HepG2 (cell line): ENCODE measurements around the gene SAPCD2. TPM values are rescaled to one million over a fixed set of nuclear protein-coding genes. Genes with fewer than 3 reads are reported as not detected.

Experiments used
- ELK4 ChIP-seq: sonication (generic); formaldehyde crosslinking; IDR thresholded peaks from 2 replicates; pipeline ENCODE4 v1.9.0; 2021; ENCODE audit warnings: missing genetic modification reagents, borderline replicate concordance
- EP300 ChIP-seq, 3 experiments: sonication (generic) in 1 of 3; formaldehyde crosslinking in 1 of 3; IDR thresholded peaks; 2 replicates each; pipeline versions ENCODE4 v1.5.1 to v1.6.1; 2011 to 2020; ENCODE audit warnings: low read depth in 2 of 3, low read length in 2 of 3, borderline replicate concordance in 1 of 3, improper control_type of control experiment in 1 of 3, mild to moderate bottlenecking in 1 of 3, missing genetic modification reagents in 1 of 3, moderate library complexity in 1 of 3
- FOXK2 ChIP-seq: fragments of 450-650 bp; IDR thresholded peaks from 2 replicates; pipeline ENCODE4 v1.6.1; 2016
- HES4 ChIP-seq: sonication (generic); formaldehyde crosslinking; IDR thresholded peaks from 2 replicates; pipeline ENCODE4 v1.9.0; 2021; ENCODE audit warnings: mild to moderate bottlenecking, missing genetic modification reagents, borderline replicate concordance
- HMGXB3 ChIP-seq: sonication (generic); formaldehyde crosslinking; IDR thresholded peaks from 2 replicates; pipeline ENCODE4 v1.4.0; 2020; ENCODE audit warnings: missing genetic modification reagents, borderline replicate concordance
- KDM3A ChIP-seq: IDR thresholded peaks from 2 replicates; pipeline ENCODE4 v1.6.1; 2018; ENCODE audit warnings: low read depth, missing compliant biosample characterization
- MAF1 ChIP-seq: sonication (generic); formaldehyde crosslinking; IDR thresholded peaks from 2 replicates; pipeline ENCODE4 v1.5.0; 2020; ENCODE audit warnings: missing genetic modification reagents, borderline replicate concordance
- PBX3 ChIP-seq: sonication (generic); formaldehyde crosslinking; IDR thresholded peaks from 2 replicates; pipeline ENCODE4 v1.8.1; 2023; ENCODE audit warnings: missing genetic modification reagents, inconsistent platforms, borderline replicate concordance
- TEF ChIP-seq: sonication (generic); formaldehyde crosslinking; IDR thresholded peaks from 2 replicates; pipeline ENCODE4 v1.5.0; 2020; ENCODE audit warnings: missing genetic modification reagents
- TFDP2 ChIP-seq: sonication (generic); formaldehyde crosslinking; IDR thresholded peaks from 2 replicates; pipeline ENCODE4 v1.4.0; 2020; ENCODE audit warnings: missing genetic modification reagents
- UBTF ChIP-seq: sonication (generic); formaldehyde crosslinking; IDR thresholded peaks from 2 replicates; pipeline ENCODE4 v1.4.0; 2020; ENCODE audit warnings: mild to moderate bottlenecking, missing genetic modification reagents
- XBP1 ChIP-seq: sonication (generic); formaldehyde crosslinking; IDR thresholded peaks from 2 replicates; pipeline ENCODE4 v1.5.0; 2020; ENCODE audit warnings: missing genetic modification reagents
- ZNF296 ChIP-seq: sonication (generic); formaldehyde crosslinking; conservative IDR thresholded peaks from 2 replicates; pipeline ENCODE4 v1.5.0; 2020; ENCODE audit warnings: mild to moderate bottlenecking, missing genetic modification reagents
- polyA plus RNA-seq, 8 experiments: library from polyadenylated mRNA; depleted of rRNA in 3 of 8; stranded (reverse) in 7 of 8; unstranded in 1 of 8; fragments of >200 nt; fragmentation: Illumina TruSeq in 4 of 8; extraction: Trizol in 4 of 8; gene quantifications; 2 replicates each; pipeline versions ENCODE4 v1.2.1 to v1.2.3, GENCODE V29; 2011 to 2016; ENCODE audit warnings: low read depth in 4 of 8, missing spikeins in 1 of 8, mixed read lengths in 1 of 8; ENCODE audit not compliant: insufficient read depth in 1 of 8
- total RNA-seq, 5 experiments: library from RNA; depleted of rRNA; stranded (reverse); fragments of >200 nt; fragmentation: Illumina TruSeq; extraction: Trizol; gene quantifications; 2 replicates each; pipeline ENCODE4 v1.2.3, GENCODE V29; 2016; ENCODE audit warnings: low read depth in 1 of 5
- TF ChIP-seq, protein P1 (sequence below): sonication (generic); formaldehyde crosslinking; IDR thresholded peaks from 2 replicates; pipeline ENCODE4 v1.9.0; 2021; ENCODE audit warnings: missing genetic modification reagents, mild to moderate bottlenecking, borderline replicate concordance

SAPCD2 gene
- total and polyA plus RNA-seq, 2 of the 13 experiments (the other 11 are each of a cell fraction or from before 2014, with no cell fraction given): 21.9 to 42.8 TPM

DNA sequence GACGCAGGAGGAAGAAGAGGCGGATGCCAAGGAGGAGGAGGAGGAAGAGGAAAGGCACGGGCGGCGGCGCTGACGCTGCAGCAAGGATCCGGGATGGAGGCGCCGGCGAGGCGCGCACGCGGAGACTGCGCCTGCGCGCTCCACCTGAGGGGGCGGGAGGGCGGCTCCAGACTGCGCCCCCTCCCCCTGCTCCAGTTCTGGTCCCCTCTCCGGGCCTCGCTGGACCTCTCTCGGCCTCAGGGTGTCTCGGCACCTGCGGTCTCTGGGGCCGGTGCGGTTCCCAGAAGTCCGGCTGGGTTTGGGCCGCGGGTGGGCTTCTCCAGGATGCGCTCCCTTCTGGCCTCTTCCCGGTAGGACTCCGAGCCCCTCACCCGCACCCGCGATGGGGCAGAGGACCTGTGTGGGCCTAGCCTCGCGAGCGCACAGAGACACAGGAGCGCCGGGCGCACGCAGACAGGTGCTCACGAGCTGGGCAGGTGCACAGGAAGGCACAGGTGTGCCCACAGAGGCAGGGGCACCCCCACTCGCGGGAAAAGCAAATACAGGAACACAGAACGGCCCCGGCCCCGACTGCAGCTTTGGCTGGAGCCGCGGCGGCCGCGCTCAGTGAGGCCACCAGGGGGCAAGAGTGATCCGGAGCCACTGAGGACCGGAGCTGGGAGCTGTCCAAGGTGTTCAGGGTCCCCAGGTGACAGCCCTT lies 24.1 kb downstream of the SAPCD2 start, which contains the start of gene NPDC1 (continued):
- no peak for TF ChIP-seq PBX3 (CRISPR knock-in tag)
- TF ChIP-seq ELK4 (CRISPR knock-in tag): no peak; the same call in 1 of the 2 replicates
- TF ChIP-seq TFDP2 (CRISPR knock-in tag): no peak
- peak; percentile 66; the same call in 1 of the 2 replicates for TF ChIP-seq HES4 (CRISPR knock-in tag)
- TF ChIP-seq, protein P1, sequence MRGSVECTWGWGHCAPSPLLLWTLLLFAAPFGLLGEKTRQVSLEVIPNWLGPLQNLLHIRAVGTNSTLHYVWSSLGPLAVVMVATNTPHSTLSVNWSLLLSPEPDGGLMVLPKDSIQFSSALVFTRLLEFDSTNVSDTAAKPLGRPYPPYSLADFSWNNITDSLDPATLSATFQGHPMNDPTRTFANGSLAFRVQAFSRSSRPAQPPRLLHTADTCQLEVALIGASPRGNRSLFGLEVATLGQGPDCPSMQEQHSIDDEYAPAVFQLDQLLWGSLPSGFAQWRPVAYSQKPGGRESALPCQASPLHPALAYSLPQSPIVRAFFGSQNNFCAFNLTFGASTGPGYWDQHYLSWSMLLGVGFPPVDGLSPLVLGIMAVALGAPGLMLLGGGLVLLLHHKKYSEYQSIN (CRISPR knock-in tag): no peak
- peak; percentile 32; the same call in 1 of the 2 replicates for TF ChIP-seq TEF
- 0 out of 2 replicates have a peak, but pooled peaks have one; percentile 29 for TF ChIP-seq ZNF296 (CRISPR knock-in tag)
- no peak for TF ChIP-seq MAF1 (CRISPR knock-in tag)
- peak; percentile 47 for TF ChIP-seq UBTF
- TF ChIP-seq XBP1: no peak
- no peak for TF ChIP-seq FOXK2
- peak; percentile 73; the same call in 1 of the 2 replicates for TF ChIP-seq KDM3A (CRISPR knock-in tag)
- peak; percentile 84 for TF ChIP-seq HMGXB3 (CRISPR knock-in tag)
- no peak for TF ChIP-seq EP300 (IDR thresholded peaks at IDR 0.05; ENCODE audit: low read depth in 2 of 2, low read length in 2 of 2)
- no peak for TF ChIP-seq EP300 (CRISPR knock-in tag; IDR thresholded peaks at IDR 0.05; ENCODE audit: borderline replicate concordance)
